Epithelial cell of esophagus (primary cell): ENCODE data around the gene COPE.

Experiments
- DNase-seq: peaks from one replicate; pipeline ENCODE4 v3.0.0; 2010; ENCODE audit warnings: low read depth
- H3K4me3 ChIP-seq: 2 replicates; pipeline ENCODE4 v1.5.1; 2011; ENCODE audit warnings: mild to moderate bottlenecking, low read length, control low read depth
- TF ChIP-seq, protein P1 (sequence below): IDR thresholded peaks from 2 replicates; pipeline ENCODE4 v1.5.1; 2011; ENCODE audit warnings: low read depth, mild to moderate bottlenecking, low read length, control low read depth, inconsistent platforms; ENCODE audit not compliant: insufficient read depth; ENCODE audit errors: missing control alignments

Gene COPE

GRCh38 chr19:18889949-18890745, 29.0 kb downstream of the COPE start:
- H3K4me3 ChIP-seq: no peak overlapping the region
- DNase-seq: no peak
- TF ChIP-seq, protein P1, sequence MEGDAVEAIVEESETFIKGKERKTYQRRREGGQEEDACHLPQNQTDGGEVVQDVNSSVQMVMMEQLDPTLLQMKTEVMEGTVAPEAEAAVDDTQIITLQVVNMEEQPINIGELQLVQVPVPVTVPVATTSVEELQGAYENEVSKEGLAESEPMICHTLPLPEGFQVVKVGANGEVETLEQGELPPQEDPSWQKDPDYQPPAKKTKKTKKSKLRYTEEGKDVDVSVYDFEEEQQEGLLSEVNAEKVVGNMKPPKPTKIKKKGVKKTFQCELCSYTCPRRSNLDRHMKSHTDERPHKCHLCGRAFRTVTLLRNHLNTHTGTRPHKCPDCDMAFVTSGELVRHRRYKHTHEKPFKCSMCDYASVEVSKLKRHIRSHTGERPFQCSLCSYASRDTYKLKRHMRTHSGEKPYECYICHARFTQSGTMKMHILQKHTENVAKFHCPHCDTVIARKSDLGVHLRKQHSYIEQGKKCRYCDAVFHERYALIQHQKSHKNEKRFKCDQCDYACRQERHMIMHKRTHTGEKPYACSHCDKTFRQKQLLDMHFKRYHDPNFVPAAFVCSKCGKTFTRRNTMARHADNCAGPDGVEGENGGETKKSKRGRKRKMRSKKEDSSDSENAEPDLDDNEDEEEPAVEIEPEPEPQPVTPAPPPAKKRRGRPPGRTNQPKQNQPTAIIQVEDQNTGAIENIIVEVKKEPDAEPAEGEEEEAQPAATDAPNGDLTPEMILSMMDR: no peak

DNA sequence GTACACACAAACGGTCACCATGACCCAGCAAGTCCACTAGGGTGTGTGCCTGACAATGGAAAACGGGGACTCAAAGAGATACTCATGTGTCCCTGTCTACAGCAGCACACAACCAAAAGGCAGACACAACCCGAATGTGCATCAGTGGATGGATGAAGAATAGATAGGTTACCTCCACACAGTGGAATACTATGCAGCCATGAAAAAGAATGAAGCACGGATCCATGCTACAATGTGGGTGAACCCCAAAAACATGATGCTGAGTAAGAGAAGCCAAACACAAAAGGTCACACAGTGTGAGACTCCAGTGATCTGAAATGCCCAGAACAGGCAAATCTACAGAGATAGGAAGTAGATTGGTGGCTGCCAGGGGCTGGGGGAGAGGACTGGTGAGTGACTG, 32.2 kb downstream of the COPE start:
- H3K4me3 ChIP-seq: no peak overlapping the region
- no peak for DNase-seq
- TF ChIP-seq, protein P1: no peak

GRCh38 chr19:18883526-18884304, 35.5 kb downstream of the COPE start:
- no peak overlapping the region for H3K4me3 ChIP-seq
- TF ChIP-seq, protein P1: no peak
- no peak for DNase-seq

DNA sequence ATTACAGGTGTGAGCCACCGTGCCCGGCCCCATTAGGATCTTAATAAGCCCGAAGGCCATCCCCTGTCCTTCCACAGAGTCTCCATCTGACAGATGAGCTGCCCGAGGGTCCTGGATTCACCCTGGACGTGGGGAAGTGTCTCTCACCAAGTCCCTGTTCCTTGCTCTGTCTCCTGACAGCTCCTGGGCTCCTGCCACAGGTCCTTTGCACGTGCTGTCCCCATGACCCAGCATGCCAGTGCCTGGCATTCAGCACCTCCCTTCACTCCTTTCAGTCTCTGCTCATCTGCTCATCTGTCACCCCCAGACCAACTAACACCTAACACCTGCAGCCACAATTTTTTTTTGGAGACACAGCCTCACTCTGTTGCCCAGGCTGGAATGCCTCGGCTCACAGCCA, 37.7 kb downstream of the COPE start:
- TF ChIP-seq, protein P1: no peak
- no peak for DNase-seq
- no peak overlapping the region for H3K4me3 ChIP-seq

DNA sequence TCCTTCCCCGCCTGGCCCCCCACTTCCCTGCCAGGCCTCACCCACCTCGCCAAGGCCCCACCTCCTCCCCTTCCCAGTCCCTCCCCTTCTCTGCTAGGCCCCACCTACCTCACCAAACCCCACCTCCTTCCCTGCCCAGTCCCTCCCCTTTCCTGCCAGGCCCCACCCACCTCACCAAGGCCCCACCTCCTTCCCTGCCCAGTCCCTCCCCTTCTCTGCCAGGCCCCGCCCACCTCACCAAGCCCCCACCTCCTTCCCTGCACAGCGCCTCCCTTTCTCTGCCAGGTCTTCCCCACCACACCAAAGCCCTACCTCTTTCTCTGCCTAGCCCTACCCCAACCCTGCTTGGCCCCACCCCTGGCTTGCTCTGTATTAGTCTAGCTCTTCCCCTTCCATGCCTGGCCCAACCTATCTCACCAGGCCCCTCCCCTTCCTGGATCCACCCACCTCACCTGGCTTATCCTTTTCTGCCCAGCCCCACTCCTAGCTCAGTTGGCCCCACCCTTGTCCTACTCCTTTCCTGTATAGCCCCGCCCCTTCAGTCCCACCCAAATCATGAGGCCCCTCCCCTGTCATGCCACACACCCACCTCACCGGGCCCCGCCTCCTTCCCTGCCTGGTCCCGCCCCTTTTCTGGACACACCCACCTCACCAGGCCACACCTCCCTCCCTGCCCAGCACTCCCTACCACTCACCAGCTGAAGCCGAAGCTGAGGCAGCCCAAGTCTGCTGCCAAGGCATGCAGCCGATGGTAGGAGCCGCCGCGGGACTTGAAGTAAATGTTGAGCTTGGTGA, 39.4 kb downstream of the COPE start:
- DNase-seq: peak; percentile 52
- TF ChIP-seq, protein P1: no peak
- no peak overlapping the region for H3K4me3 ChIP-seq

DNA sequence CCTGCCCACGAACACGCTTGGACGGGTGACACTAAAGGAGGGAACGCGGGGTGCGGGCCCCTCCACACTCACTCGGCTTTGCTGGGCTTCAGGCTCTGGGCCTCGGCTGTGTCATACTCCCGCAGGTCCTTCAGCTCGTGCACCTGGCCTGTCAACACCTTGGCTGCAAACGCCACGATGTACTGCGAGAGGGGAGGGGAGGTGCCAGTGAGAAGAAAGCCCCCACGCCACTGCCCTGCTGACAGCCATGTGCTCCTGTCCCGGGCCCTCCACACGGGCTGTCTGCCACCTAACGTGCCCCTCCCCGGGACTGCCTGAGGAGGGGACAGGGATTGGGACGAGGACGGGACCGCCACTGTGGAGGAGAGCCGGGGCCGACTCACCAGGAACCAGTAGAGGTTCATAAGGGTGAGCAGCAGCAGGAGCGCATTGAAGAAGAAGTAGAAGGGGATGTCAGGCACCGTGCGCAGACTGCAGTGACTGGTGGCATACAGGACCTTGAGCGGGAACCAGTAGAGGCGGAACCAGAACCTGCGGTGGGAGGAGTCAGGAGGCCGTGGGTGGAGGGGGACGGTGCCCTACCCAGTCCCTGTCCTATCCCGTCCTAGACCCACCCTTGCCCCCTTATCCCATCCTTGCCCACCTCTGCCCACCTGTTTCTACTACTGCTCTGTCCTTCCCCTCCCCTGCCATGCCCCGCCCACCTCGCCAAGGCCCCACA, 40.2 kb downstream of the COPE start:
- DNase-seq: no peak
- no peak overlapping the region for H3K4me3 ChIP-seq
- TF ChIP-seq, protein P1: no peak
